ENCODE measurements around the gene SLC34A1. TPM values are rescaled to one million over a fixed set of nuclear protein-coding genes. Genes with fewer than 3 reads are reported as not detected.

Gene SLC34A1
- total RNA-seq, 4 donors from 2014 or later, result not detected

GRCh38 chr5:177431317-177432142 lies 47.3 kb downstream of the SLC34A1 start:
- Histone ChIP-seq H3K27ac (peak overlapping the region; percentile 32 to 61 (median 48)), H3K4me3 (no peak overlapping the region), H3K36me3 (peaks cover 0 to 40% of the 10 kb centered on the region in 2 donors), H3K27me3 (no peaks in the 10 kb centered on the region), H3K9me3 (no peaks in the 10 kb centered on the region), H3K4me1 (peaks cover 31 to 39% of the 10 kb centered on the region in 2 donors)
- intact Hi-C loops (cut with DNase I; ENCODE audit: low total_unique reads), result no loop called here
- DNase-seq (peak in 1 of 2 donors; percentile 29), ATAC-seq (peak; percentile 14 to 30)
- TF ChIP-seq CTCF (IDR thresholded peaks at IDR 0.05 in 4 of 5, conservative IDR thresholded peaks at IDR 0.05 in 1 of 5) (no peak), POLR2A (IDR thresholded peaks at IDR 0.05) (no peak)
- in situ Hi-C loops (cut with MboI; ENCODE audit: low sequenced_read_pairs in 4 of 4), result no loop called here

GRCh38 chr5:177432143-177432838 lies 48.1 kb downstream of the SLC34A1 start:
- Histone ChIP-seq H3K36me3 (peaks cover 0 to 43% of the 10 kb centered on the region in 2 donors), H3K27ac (peak overlapping the region; percentile 32 to 61 (median 48)), H3K9me3 (no peaks in the 10 kb centered on the region), H3K27me3 (no peaks in the 10 kb centered on the region), H3K4me3 (no peak overlapping the region), H3K4me1 (peaks cover 28 to 35% of the 10 kb centered on the region in 2 donors)
- intact Hi-C loops (cut with DNase I; ENCODE audit: low total_unique reads) (no loop called here), in situ Hi-C loops (cut with MboI; ENCODE audit: low sequenced_read_pairs in 4 of 4) (no loop called here)
- TF ChIP-seq POLR2A (IDR thresholded peaks at IDR 0.05), result no peak
- no peak for TF ChIP-seq CTCF (IDR thresholded peaks at IDR 0.05 in 4 of 5, conservative IDR thresholded peaks at IDR 0.05 in 1 of 5)
- peak in 1 of 2 donors; percentile 36 for DNase-seq
- ATAC-seq, result peak; percentile 9 to 42

- Histone ChIP-seq H3K9me3 (no peaks in the 10 kb centered on the region), H3K4me1 (peaks cover 20 to 28% of the 10 kb centered on the region in 2 donors), H3K36me3 (peaks cover 0 to 49% of the 10 kb centered on the region in 2 donors), H3K4me3 (no peak overlapping the region), H3K27ac (no peak overlapping the region), H3K27me3 (no peaks in the 10 kb centered on the region)
- intact Hi-C loops (cut with DNase I; ENCODE audit: low total_unique reads) (no loop called here), in situ Hi-C loops (cut with MboI; ENCODE audit: low sequenced_read_pairs in 4 of 4) (no loop called here)
- DNase-seq (no peak), ATAC-seq (no peak)
- TF ChIP-seq CTCF (IDR thresholded peaks at IDR 0.05 in 4 of 5, conservative IDR thresholded peaks at IDR 0.05 in 1 of 5) (no peak), POLR2A (IDR thresholded peaks at IDR 0.05) (no peak)
These were observed 48.8 kb downstream of the SLC34A1 start for GRCh38 chr5:177432839-177433657.

DNA sequence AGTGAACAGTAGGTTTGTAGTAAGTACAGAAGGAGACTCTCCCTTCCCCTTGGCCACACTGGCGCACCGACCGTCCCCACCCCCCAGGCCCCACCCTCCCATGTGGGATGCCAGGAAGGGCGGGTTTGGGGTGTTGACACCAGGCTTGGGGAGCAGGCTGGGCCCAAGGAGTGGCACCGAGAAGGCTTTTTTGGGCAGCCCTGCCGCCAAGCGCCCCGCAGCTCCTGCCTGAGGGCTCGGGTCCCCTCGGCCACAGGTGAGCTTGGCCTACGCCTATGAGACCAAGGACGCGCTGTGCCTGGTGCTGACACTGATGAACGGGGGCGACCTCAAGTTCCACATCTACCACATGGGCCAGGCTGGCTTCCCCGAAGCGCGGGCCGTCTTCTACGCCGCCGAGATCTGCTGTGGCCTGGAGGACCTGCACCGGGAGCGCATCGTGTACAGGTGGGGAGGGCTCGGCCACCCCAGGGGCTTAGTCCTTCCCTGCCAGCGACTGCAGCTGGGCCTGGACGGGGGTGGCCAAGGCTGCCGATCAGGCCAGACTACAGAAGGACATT lies 49.5 kb downstream of the SLC34A1 start:
- H3K4me1 ChIP-seq, result peaks cover 14 to 21% of the 10 kb centered on the region in 2 donors

More for the DNA sequence above, 49.5 kb downstream of the SLC34A1 start:
- Histone ChIP-seq H3K27ac (no peak overlapping the region), H3K27me3 (no peaks in the 10 kb centered on the region), H3K9me3 (no peaks in the 10 kb centered on the region), H3K4me3 (no peak overlapping the region), H3K36me3 (peaks cover 0 to 50% of the 10 kb centered on the region in 2 donors)
- no peak for ATAC-seq
- intact Hi-C loops (cut with DNase I; ENCODE audit: low total_unique reads), result no loop called here
- no peak for DNase-seq
- TF ChIP-seq POLR2A (IDR thresholded peaks at IDR 0.05) (no peak), CTCF (IDR thresholded peaks at IDR 0.05 in 4 of 5, conservative IDR thresholded peaks at IDR 0.05 in 1 of 5) (no peak)
- in situ Hi-C loops (cut with MboI; ENCODE audit: low sequenced_read_pairs in 4 of 4), result no loop called here
